ENCODE data around the gene AMIGO2.
A peak's percentile ranks its signal among the peaks of the same experiment; 100 is the strongest.

AMIGO2 gene

DNA sequence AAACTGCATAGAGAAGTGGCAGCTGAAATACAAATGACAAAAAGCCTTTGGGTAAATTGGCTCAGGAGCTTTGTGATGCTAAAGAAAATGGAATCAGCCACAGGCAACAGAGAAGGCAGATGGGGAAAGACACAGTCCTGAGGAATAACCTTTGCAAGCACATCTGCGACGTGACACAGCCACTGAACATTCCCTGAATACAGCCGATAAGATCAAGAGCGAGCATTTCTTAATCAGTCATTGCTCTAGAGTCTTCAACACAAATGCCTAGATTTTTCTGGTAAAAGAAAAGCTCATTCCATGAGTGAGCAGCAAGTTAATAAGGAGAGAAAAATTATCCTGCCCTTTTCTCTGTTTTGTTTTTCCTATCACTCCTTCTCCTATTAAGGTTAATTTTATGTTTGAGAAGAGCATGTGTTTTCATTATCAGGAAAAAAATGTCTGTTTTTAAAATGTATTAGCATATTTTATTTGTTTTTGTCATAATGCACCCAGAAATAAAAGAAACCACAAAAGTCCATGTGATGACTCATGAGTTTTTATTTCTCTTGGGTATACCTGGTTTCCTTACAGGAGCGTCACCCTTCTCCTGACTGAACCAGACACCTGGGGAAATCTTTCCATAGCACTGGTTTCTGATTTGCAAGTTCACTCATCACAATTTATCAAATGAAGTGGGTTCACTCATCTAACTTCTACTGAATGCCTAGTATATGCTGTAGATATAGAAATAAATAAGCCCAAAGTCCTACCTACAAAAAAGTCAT, 45.8 kb downstream of the AMIGO2 start:
- no peak for DNase-seq (ENCODE audit: low read depth in 2 of 2)

DNA sequence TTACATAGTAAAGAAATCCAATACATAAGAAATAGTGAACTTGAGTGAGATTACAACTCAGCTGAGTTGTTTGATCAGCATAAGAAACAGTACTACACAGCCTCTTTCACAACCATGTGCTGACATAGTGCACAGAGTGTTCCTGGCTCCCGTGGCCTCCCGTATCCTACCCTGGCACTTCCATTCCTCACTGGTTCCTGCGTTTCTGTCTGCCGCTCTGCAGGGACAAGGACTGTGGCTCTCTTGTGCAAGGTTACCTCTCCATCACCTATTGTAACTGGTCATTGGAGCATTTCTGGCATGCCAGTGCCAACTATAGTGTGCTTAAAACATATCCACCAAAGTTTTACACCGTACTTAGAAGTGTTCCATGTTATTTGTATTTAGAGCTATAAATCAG, 46.7 kb downstream of the AMIGO2 start:
- no peak for DNase-seq (ENCODE audit: low read depth in 2 of 2)

DNA sequence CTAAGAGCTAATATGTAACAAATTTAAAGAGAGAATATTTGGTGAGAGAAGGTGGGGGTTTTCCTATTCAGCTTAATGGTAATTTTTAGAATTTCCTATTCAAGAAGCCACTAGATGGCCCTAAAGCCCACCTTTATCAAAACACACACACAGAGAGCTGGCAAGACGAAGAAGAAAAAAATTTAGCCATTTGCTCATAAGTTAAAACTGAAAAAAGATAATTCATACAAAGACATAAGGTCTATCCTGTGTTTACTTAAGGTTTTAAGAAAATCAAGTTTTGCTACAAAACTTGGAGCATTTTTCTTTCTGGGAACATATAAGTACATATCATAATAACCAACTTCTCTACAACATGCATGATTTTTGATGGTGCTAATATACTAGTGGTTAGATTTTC, 47.1 kb downstream of the AMIGO2 start:
- DNase-seq (ENCODE audit: low read depth in 2 of 2) = peak in 1 of 2 donors; percentile 4

DNA sequence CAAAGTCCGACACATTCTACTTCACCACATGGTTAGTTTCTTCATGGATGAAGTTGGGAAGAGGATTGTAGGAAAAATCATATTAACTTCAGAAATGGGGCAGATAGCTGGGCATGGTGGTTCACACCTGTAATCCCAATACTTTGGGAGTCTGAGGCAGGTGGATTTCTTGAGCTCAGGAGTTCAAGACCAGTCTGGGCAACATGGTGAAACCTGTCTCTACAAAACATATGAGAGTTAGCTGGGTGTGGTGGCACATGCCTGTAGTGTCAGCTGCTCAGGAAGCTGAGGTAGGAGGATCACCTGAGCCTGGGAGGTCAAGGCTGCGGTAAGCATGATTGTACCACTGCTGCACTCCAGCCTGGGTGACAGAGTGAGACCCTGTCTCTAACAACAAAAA, 49.9 kb downstream of the AMIGO2 start:
- DNase-seq (ENCODE audit: low read depth in 2 of 2) = no peak

DNA sequence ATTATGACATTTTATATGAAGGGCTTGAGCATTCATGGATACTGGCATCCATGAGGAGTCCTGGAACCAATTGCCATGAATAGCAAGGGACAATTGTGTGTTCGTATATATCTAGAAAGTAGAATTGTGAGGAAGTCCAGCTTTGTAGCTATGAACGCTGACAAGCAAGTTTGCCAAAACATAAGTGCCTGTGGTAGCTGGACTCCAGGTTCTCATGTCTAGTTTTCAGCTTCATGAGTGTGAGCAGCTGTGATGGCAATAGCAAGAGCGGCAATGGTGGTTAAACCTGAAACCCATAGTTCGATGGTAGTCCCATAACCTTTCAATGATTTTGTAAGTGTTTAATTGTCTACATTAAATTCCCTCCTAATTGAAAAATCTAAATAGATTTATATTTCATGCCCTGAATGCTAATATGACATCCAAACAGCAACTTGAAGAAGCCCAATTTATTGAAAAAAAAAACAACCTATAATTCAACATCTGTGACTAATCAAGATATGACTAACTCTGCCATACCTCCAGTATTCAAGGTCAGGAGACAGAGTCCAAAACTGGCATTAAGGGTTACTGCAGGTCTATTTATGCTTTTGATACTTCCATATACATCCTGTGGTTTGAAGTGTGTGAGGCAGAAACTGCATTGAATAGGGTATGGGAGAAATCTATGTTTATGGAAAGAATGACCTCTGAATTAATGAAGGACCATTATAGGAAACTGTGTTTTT, 50.6 kb downstream of the AMIGO2 start:
- DNase-seq (ENCODE audit: low read depth in 2 of 2) = no peak

DNA sequence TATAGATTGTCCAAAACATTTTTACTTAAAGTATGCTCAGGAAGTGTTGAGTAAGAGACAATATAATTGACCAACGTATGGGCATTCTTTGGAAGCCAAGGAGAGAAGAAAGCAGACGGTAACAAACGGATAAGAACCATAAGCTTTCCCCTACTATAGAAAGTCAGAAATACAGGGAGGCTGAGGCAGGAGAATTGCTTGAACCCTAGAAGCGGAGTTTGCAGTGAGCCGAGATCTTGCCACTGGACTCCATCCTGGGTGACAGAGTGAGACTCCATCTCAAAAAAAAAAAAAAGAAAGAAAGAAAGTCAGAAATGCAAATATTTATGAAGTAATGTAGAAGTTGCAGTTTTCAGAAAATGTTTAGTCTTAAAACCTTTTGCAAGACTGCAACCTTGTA, 51.6 kb downstream of the AMIGO2 start:
- no peak for DNase-seq (ENCODE audit: low read depth in 2 of 2)
